GM19452 (cell line): ENCODE measurements around the gene DDX31.

Experiments used
- ATAC-seq: cut with Tn5 transposase; IDR thresholded peaks from one replicate; pipeline ENCODE4 v1.9.1; 2021; ENCODE audit not compliant: unreplicated experiment

The DDX31 gene

DNA sequence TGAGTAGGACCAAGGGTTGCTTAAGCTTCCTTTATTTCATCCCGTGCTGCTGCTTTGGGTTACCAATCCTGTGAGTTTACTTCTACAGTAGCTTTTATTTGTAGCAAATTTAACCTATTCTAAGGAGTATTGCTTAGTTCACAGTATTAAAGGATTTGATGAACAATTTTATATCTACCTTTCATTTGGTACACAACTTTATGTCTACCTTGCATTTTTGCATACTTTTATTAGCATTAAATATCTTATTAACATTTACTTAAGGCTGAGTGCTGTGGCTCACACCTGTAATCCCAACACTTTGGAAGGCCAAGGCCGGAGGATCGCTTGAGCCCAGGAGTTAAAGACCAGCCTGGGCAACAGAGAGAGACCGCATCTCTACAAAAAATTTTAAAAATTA, 4.7 kb upstream of the DDX31 start:
- no peak for ATAC-seq

DNA sequence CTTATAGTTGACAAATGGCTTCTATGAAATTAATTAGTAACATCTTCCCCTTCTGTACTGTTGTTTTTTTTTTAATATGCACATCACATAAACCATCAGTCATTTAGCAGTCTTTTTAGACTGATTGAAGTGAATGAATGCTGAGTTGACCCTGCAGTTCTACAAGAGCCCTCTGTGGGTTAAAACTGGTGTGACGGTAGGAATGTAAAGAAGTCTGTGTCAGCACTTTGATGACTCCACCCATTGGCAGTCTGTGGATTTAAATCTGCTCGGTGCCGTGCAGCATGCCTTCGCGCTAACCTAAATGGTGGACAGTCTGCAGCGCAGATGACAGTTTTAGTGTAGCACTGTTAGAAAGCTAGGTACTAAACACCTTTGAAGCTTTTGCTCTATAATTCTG, 3.6 kb upstream of the DDX31 start:
- ATAC-seq, result no peak

DNA sequence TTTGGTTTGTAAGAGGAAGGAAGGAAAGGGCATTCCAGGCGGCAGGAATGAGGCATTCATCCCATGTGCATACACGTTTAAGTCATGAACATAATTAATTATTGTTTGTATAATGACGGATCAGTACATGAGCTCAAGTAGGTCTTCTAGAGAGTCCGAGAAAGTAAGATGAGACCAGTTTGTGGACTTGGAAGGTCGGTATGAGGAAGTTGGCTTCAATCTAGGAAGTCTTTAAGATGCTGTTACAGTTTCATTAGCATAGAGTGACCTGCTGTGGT, 2.6 kb upstream of the DDX31 start:
- no peak for ATAC-seq

DNA sequence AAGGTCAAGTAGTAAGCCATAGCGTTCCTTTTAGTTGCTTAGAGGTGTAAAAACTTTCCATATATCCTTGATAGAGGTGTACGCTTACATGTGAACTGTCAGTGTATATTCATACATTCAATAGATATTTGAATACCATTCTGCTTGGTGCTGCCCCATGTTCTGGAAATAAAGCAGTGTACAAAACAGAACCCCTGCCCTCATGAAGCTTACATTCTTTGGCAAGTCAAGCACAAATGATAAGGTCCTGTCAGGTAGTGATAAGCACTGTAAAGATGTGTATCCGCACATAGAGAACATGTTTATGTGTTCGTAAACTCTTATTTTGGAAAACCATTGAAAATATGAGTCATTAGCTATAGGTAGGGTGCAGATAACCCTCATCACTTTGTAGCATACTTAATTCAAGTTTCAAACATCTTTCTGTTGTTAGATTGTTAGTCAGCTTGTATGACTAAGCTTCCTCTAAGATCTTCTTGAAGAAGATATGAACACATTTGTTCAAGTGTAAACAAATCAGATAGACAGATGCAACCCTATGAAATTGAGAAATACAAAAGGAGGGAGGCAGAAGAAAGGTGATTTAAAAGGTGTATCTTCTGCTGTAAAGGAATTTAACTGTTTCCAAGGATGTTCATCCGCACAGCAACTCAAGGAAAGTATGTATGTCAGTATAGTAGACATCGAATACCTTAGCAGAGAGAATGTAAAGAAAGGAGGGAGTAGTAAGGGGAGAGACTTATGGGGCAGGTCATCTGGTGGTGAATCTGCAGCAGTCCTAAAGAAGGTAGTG, 2.0 kb upstream of the DDX31 start:
- no peak for ATAC-seq

DNA sequence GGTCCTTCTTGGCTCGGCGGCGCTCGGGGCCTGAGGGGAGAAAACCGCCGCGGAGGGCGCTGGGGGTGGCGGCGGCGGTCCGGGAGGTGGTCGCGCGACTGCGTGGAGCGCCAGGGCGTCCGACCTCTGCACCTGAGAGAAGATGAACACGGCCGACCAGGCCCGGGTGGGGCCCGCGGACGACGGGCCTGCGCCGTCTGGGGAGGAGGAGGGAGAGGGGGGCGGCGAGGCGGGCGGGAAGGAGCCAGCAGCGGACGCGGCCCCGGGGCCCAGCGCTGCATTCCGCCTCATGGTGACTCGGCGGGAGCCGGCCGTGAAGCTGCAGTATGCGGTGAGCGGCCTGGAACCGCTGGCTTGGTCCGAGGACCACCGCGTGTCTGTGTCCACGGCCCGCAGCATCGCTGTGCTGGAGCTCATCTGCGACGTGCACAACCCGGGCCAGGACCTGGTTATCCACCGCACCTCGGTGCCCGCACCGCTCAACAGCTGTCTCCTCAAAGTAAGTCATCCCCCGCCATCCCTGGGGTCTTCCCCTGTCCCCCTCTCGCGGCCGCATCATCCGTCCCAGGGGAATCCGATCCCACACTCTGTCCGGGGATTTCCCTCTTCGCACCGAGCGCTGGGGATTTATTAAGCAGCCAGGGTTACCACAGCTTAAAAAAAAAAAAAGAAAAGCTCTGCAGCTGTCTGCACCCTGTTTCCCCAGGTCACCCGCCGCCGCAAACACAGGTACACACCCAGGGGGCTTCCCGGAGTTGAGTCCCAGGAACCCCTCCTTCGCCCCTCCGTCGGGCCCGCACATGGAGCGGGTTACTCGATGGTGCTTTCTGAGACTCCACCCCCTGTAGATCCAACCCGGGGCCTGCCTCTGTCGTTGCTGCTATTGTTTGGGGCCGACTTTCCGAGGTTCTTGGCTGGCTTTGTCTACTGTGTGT, 941 bp upstream of the DDX31 start, which contains the start of gene GTF3C4:
TSS of gene GTF3C4 (plus strand) at position 8 of the 935 bp plus-strand sequence. CDS start at position 143, 135 bp downstream.
- ATAC-seq, result peak; percentile 28

DNA sequence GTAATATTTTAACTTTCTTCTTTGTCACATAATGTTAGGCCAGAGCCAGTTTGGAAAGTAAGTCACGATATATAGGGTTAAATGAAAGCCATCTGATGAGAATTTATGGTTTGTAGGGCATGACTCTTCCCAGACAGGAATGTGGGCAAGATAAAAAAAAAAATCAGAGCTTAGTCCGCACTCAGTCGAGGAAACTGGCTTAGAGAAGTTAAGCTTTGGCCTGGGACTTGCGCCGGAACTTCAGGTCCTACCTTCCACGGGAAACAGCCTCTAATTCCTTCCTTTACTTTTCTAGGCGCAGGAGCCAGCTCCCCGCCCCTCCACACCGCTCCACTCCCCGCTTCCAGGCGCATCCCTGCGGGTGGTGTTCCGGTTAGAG, 475 bp downstream of the DDX31 start:
- ATAC-seq, result no peak

DNA sequence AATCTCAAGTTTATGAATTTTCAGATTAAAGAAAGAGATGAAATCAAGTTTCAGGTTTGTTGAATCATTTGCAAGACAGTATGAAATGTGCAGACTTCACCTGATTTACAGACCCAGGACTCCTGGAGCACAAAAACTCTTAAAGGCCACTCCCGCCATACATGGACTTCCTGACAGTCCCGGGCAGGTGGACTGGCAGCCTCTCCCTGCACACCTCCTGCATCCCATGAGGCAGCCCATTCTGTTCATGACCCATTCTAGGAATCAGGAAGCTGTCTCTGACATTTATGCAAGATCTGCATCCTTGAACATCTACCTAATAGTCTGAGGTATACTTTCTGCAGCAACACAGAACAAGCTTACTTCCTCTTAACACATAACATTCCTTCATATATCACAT, 5.9 kb downstream of the DDX31 start:
- ATAC-seq, result no peak

DNA sequence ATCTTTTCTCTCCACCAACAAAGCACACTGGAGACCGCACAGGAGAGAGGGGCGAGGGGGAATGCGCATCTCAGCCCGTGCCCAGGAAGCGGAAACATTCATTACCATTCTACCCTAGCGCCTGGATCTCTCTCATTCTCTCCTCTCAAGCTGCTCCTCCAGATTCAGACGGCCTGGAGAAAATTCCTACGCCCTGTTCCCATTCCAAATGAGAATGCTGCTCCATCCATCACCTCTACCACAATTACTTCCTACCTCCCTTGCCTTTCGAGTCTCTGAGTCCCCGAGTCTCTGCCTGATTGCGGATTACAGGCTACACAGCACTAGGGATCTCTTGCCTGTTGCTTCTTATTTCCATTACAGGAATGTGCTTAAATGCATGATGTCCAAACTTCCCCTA, 6.7 kb downstream of the DDX31 start:
- ATAC-seq, result no peak

DNA sequence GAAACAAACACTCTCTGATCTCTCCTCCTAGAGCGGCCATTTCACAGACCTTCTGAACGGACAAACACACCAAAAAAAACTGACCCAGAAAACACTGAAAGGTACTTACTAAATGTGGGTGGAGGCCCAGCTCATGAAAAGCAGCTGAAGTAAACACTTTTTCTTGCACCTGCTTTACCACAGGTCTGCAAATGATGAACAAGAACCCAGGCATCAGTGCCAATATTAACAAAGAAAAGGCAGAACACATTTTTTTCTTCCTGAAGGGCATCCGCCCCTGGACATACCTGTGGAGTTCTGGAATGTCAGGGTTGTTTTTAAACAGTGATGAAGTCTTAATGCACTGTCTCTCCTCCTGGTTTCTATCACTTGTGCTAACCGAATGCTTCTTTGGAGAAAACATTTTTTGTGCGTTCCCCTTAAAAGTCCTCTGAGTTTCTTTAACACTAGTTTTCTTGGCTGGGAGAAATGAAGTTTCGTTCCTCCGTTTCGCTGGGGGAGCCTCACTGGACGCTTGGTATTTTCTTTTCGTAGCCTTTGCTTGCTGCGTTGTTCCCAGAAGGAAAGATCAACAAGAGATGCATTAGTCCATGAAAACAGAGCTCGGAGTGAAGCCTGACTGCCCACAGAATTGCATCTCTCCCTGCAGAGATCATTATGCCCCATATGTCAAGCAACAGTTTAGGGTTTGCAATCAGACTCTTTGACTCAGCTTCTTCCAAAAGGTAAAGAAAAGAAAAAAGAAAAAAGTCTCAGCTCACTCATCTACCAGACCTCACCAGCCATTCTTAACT, 7.4 kb downstream of the DDX31 start:
- ATAC-seq, result no peak

DNA sequence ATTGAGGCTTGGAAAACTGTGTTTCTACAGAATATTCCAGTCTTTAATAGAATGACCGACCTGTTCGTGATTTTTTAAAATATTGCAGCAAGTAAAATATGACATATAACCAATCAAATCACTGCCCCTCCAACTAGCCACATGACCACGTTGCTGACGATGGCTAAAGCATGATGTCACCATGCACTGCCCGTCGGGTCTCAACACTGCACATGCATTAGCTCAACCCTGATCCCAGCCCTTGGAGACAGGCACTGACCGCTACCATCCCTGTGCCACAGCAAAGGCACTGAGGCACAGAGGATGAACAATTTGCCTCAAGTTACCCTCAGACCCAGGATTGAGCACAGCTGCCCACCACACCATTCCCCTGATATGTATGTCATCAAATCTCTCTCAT, 13.5 kb downstream of the DDX31 start:
- ATAC-seq, result no peak

DNA sequence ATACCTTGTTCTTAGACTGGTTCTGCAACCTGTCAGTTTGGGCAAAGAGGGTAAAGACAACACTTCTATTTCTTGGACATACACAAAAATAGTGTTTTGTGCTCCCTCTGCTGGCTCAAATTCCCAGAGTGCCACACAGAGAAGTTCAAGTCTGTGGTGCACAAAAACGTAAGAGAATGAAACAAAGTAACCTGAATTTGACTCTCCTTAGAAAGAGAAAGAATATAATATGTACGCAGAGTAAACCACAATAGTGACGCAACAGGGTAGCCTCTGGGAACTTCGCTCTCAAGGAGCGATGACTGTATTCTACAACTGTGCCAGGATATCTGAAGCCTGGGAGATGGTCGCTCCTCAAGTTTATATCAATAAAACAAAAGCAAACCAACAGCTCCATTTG, 18.5 kb downstream of the DDX31 start:
- no peak for ATAC-seq

DNA sequence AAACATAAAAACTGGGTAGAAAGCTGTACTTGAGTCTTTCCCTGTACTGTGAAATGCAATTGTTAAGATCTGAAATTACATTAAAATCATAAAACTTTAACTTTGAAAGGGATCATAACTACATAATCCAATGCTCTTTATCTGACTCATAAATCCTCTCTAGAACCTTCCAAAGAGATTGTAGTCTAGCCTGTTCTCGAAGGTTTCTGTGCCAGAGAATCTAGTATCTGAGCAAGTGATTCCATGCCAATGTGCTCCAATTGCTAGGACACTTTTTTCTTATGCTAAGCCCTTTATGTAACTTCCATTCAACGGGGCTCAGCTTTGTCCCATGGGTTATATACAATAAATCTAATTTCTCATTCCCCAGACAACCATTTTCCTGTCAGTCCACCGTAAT, 21.1 kb downstream of the DDX31 start:
- no peak for ATAC-seq

DNA sequence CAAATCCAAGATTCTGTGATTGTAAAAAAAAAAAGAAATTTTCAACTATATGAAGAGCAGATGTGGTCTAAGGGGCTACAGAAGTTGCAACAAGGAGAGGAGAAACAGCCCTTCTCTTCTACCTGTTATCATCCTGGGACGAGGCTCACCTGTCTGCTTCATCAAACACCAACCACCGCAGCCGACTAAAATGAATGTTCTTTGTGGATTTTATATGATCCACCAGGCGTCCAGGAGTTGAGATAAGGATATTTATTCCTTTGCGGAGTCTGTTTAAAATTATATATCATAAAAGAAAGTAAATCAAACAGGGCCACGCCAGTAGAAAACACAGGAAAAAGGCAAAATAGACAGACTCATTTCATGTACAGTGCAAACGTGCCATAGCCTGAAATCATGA, 21.5 kb downstream of the DDX31 start:
- ATAC-seq, result no peak

DNA sequence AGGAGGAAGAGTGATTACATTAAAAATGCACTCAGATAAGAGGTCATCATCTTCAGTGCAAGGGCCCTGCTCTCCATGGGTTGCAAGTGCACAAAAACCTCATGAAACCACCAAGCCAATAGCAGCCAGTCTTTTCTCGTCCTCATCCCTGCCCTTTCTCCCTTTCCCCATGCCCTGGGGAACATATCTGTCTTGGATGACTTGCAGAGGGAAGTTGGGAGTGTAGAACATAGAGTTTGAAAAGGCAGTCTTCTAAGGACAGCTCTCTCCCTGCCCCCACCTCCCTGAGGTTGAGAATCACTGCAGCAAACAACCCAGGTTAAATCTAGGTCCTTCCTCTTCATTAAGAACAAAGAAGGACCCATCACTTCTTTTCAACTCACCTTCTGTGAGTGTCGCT, 22.0 kb downstream of the DDX31 start:
- no peak for ATAC-seq

DNA sequence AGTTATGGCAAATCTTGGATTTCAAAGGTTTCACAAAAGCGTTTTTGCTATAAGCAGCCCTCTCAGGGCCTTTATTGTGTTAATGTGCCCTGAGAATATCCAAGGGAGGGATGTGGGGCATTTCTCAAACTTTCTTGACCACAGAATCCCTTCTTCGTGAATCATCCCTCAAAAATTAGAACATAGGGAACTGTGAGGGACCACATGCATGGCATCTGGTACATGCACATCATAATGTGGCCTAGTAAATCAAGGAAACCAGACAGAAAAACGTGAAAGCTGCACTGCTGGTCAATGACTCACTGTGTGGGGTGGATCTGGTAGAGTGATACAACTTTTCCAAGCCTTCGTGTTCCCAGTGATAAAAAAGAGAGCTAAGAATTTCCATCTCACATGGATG, 22.4 kb downstream of the DDX31 start:
- no peak for ATAC-seq

DNA sequence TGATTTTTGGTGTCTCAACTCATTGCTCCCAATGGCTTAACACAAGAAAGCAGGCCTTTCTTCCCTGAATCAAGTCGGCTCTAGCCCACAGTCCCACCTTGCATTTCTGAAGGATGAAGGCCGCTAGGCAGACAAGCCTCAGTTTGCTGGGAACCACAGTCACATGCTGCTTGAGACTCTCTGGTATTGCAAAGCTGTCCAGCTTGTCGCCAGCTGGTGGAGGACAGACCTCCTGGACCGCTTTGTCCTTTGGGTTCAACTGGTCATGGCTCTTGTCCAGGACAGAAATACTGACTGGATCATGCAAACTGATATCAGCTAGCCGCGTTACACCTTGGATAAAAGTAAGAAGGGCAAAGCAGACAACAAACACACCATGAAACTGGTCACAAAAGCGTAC, 23.1 kb downstream of the DDX31 start:
- ATAC-seq, result no peak

DNA sequence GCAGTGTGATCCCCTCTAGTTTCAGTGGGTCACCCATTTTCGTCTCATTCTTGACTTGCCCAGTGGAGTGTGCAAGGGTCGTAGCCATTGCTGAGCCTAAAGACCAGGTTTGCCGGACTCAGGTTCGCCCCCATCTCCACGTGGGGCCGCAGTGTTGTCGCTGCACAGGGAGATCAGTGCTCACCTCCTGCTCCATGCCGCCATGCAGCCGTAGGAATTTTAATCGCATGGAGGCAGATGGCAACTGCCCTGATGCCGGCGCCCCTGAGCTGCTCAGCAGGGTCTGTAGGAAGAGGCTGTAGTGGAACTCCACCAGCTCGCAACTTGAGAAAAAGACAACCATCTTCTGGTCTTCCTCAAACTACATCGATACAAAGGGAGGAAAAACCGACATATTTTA, 24.1 kb downstream of the DDX31 start:
- ATAC-seq, result no peak

DNA sequence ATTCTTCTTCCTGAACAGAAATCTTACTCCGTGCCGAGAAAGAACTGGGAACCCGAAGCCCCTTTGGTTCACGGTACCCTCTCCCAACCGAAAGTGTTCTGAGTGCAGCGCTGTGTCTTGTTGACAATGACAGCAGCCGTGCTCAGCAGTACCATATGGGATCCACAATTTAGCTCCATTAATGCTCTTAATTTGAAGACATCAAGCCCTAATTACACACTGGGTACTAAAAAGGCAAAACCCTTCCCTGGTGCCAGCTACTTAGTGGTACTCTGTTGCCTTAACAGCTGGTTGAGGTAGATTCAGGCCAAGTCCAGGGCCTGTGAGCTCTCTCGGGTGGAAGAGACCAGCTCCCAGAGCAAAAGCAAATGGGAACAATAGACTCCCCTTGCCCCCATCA, 24.5 kb downstream of the DDX31 start:
- ATAC-seq, result no peak

DNA sequence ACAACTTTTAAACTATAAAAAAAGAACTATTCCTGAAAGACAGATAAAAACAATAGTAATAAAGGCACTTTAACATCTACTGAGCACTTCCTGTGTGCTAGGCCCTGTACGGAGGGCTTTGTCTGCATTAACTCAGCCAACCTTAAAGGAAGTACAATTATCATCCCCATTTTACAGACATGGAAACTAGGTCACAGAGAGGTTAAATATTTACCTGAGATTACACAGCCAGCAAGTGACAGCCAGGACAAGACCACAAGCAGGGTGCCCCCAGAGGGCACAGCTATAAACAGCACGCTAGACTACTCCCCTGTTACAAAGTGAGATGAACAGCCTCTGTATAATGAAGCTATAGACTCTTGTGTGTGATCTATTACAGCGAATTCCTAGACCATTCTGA, 25.5 kb downstream of the DDX31 start:
- ATAC-seq, result no peak

DNA sequence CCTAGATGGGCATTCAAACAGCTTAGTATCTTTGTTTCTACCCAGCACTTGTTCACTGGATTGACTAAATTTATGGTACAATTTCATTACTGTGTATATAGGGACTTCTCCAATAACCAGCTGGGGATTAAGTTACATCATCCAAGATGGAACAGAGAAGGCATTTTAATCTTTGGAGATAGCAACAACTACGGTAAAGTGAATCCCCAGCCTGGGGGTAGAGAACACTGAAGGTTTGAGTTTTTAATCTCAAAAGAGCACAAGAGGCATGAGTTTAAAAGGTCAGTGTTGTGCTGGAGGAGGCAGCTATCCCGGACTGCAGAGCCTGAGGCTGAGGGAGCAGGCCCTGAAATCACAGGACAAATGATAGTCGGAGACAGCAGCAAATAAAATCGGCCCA, 28.6 kb downstream of the DDX31 start:
- ATAC-seq, result no peak

DNA sequence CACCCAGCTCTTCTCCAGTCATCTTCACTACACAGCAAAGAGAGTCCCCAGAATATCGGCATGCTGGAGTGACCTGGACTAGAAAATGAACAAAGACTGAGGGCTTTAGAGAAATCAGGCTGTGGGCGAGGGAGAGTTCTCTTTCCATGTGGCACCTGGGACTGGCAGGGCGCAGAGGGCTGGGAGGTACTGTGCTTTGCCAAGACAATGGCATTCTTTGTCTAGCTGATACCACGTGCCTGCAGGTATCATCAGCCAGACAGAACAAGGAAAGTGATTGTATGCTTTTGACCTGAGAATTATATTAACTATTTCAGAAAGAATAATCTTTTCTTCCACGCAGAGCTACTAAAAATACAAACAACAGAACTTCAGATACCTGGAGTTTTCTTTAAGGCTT, 30.5 kb downstream of the DDX31 start:
- ATAC-seq, result no peak

DNA sequence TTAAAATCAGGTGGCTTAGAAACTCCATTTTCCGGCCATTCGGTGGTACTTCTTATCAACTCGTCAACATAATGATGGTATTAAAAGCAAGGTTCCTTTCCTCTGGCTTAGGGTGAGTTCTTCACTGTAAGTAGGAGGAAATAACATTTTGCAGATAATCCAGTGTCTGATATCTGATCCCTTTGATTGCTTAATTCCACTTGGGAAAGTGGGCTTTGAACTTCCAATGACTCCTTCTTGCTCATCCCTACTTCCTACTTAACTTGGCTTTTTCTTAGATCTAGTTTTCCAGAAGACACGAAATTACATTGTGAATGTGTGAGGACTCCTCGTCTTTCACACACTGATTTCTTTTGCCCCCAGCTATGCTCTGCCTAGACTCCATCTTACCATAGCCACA, 31.5 kb downstream of the DDX31 start:
- ATAC-seq, result no peak
